Measurements from ENCODE around the gene CALML5.
A peak's percentile ranks its signal among the peaks of the same experiment; 100 is the strongest.

The CALML5 gene

GRCh38 chr10:5470062-5470751 is 29.2 kb downstream of the CALML5 start:
- Histone ChIP-seq H3K36me3 (0 out of 2 replicates have a peak, but pooled peaks cover 3% of the 10 kb centered on the region), H3K4me3 (no peak overlapping the region), H3K27ac (no peak overlapping the region), H3K27me3 (no peaks in the 10 kb centered on the region), H4K20me1 (no peaks in the 10 kb centered on the region), H3K9me3 (peaks cover 22% of the 10 kb centered on the region), H3K4me2 (no peak overlapping the region), H3K4me1 (no peaks in the 10 kb centered on the region), H3K9ac (no peak overlapping the region)
- TF ChIP-seq Cebpa-rat (IDR thresholded peaks at IDR 0.05), result no peak

- 0 out of 2 replicates have a peak, but pooled peaks cover 3% of the 10 kb centered on the region for H3K36me3 ChIP-seq
- no peaks in the 10 kb centered on the region for H3K27me3 ChIP-seq
- H3K4me2 ChIP-seq, result no peak overlapping the region
- no peak overlapping the region for H3K4me3 ChIP-seq
- H3K4me1 ChIP-seq, result no peaks in the 10 kb centered on the region
- H3K27ac ChIP-seq, result no peak overlapping the region
- TF ChIP-seq Cebpa-rat (IDR thresholded peaks at IDR 0.05), result no peak
- H3K9me3 ChIP-seq, result peaks cover 22% of the 10 kb centered on the region
- H3K9ac ChIP-seq, result no peak overlapping the region
- no peaks in the 10 kb centered on the region for H4K20me1 ChIP-seq
Observed at GRCh38 chr10:5469353-5470061, 29.9 kb downstream of the CALML5 start.

GRCh38 chr10:5468262-5469106 is 30.9 kb downstream of the CALML5 start:
- H3K9ac ChIP-seq, result no peak overlapping the region
- no peak overlapping the region for H3K4me2 ChIP-seq
- no peaks in the 10 kb centered on the region for H3K4me1 ChIP-seq
- 0 out of 2 replicates have a peak, but pooled peaks cover 3% of the 10 kb centered on the region for H3K36me3 ChIP-seq
- no peak overlapping the region for H3K27ac ChIP-seq
- H4K20me1 ChIP-seq, result no peaks in the 10 kb centered on the region
- H3K9me3 ChIP-seq, result peaks cover 22% of the 10 kb centered on the region
- no peak overlapping the region for H3K4me3 ChIP-seq
- no peaks in the 10 kb centered on the region for H3K27me3 ChIP-seq
- TF ChIP-seq Cebpa-rat (IDR thresholded peaks at IDR 0.05), result no peak

- peaks cover 22% of the 10 kb centered on the region for H3K9me3 ChIP-seq
- no peak overlapping the region for H3K9ac ChIP-seq
- H3K27me3 ChIP-seq, result no peaks in the 10 kb centered on the region
- H3K4me2 ChIP-seq, result no peak overlapping the region
- H3K36me3 ChIP-seq, result 0 out of 2 replicates have a peak, but pooled peaks cover 3% of the 10 kb centered on the region
- no peak overlapping the region for H3K4me3 ChIP-seq
- no peak overlapping the region for H3K27ac ChIP-seq
- H4K20me1 ChIP-seq, result no peaks in the 10 kb centered on the region
- TF ChIP-seq Cebpa-rat (IDR thresholded peaks at IDR 0.05), result no peak
- peaks cover 2% of the 10 kb centered on the region for H3K4me1 ChIP-seq
Observed at GRCh38 chr10:5467634-5468255, 31.6 kb downstream of the CALML5 start.

- TF ChIP-seq Cebpa-rat (IDR thresholded peaks at IDR 0.05), result no peak
- Histone ChIP-seq H3K36me3 (0 out of 2 replicates have a peak, but pooled peaks cover 3% of the 10 kb centered on the region), H3K4me2 (no peak overlapping the region), H3K9me3 (peaks cover 22% of the 10 kb centered on the region), H4K20me1 (no peaks in the 10 kb centered on the region), H3K4me3 (no peak overlapping the region), H3K4me1 (peaks cover 8% of the 10 kb centered on the region), H3K27me3 (no peaks in the 10 kb centered on the region), H3K9ac (no peak overlapping the region), H3K27ac (no peak overlapping the region)
Observed at GRCh38 chr10:5467207-5467535, 32.2 kb downstream of the CALML5 start.

- 0 out of 2 replicates have a peak, but pooled peaks cover 3% of the 10 kb centered on the region for H3K36me3 ChIP-seq
- H3K9ac ChIP-seq, result no peak overlapping the region
- no peak overlapping the region for H3K4me3 ChIP-seq
- H3K4me2 ChIP-seq, result no peak overlapping the region
- no peaks in the 10 kb centered on the region for H4K20me1 ChIP-seq
- TF ChIP-seq Cebpa-rat (IDR thresholded peaks at IDR 0.05), result no peak
- no peak overlapping the region for H3K27ac ChIP-seq
- H3K9me3 ChIP-seq, result peaks cover 22% of the 10 kb centered on the region
- peaks cover 13% of the 10 kb centered on the region for H3K4me1 ChIP-seq
- no peaks in the 10 kb centered on the region for H3K27me3 ChIP-seq
Observed at GRCh38 chr10:5466451-5467206, 32.7 kb downstream of the CALML5 start.

GRCh38 chr10:5465976-5466450 is 33.4 kb downstream of the CALML5 start:
- peaks cover 22% of the 10 kb centered on the region for H3K9me3 ChIP-seq
- no peak overlapping the region for H3K27ac ChIP-seq
- no peak for TF ChIP-seq Cebpa-rat (IDR thresholded peaks at IDR 0.05)
- no peak overlapping the region for H3K9ac ChIP-seq
- H3K4me3 ChIP-seq, result no peak overlapping the region
- peaks cover 19% of the 10 kb centered on the region for H3K4me1 ChIP-seq
- no peaks in the 10 kb centered on the region for H3K27me3 ChIP-seq
- no peaks in the 10 kb centered on the region for H4K20me1 ChIP-seq
- H3K36me3 ChIP-seq, result 0 out of 2 replicates have a peak, but pooled peaks cover 3% of the 10 kb centered on the region
- no peak overlapping the region for H3K4me2 ChIP-seq

GRCh38 chr10:5464546-5464945 is 34.8 kb downstream of the CALML5 start:
- H3K27me3 ChIP-seq, result no peaks in the 10 kb centered on the region
- no peaks in the 10 kb centered on the region for H4K20me1 ChIP-seq
- TF ChIP-seq Cebpa-rat (IDR thresholded peaks at IDR 0.05), result no peak
- peaks cover 16% of the 10 kb centered on the region for H3K36me3 ChIP-seq
- peaks cover 23% of the 10 kb centered on the region for H3K4me1 ChIP-seq
- no peak overlapping the region for H3K9ac ChIP-seq
- H3K4me2 ChIP-seq, result no peak overlapping the region
- H3K9me3 ChIP-seq, result peaks cover 18% of the 10 kb centered on the region
- H3K27ac ChIP-seq, result no peak overlapping the region
- no peak overlapping the region for H3K4me3 ChIP-seq

- peaks cover 3% of the 10 kb centered on the region for H3K9me3 ChIP-seq
- H3K36me3 ChIP-seq, result peaks cover 30% of the 10 kb centered on the region
- H3K27ac ChIP-seq, result no peak overlapping the region
- no peak overlapping the region for H3K9ac ChIP-seq
- no peak for TF ChIP-seq Cebpa-rat (IDR thresholded peaks at IDR 0.05)
- H3K4me2 ChIP-seq, result peak overlapping the region; percentile 60
- no peaks in the 10 kb centered on the region for H4K20me1 ChIP-seq
- no peak overlapping the region for H3K4me3 ChIP-seq
- H3K27me3 ChIP-seq, result no peaks in the 10 kb centered on the region
- H3K4me1 ChIP-seq, result peaks cover 23% of the 10 kb centered on the region
Observed at GRCh38 chr10:5462841-5463293, 36.5 kb downstream of the CALML5 start.
